ENCODE data around the gene CBLC.

- TF ChIP-seq CTCF (IDR thresholded peaks at IDR 0.05) (no peak), POLR2AphosphoS5 (IDR thresholded peaks at IDR 0.05) (no peak), POLR2A (IDR thresholded peaks at IDR 0.05) (no peak)
These were observed 44.5 kb downstream of the CBLC start for GRCh38 chr19:44822177-44822576.
